Measurements from ENCODE around the gene OR8U1.

DNA sequence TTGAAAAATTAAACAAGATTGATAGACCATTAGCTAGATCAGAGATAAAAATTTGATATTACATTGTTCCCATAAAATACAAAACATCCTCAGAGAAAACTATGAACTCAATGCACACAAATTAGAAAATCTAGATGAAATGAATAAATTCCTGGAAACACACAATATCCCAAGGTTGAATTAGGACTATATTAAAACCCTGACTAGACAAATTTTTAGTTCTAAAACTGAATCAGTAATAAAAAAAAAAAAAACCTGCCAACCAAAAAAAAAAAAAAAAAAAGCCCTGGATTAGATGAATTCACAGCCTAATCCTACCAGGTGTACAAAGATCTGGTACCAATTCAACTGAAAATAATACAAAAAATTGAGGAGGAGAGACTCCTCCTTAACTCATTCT is 35.1 kb upstream of the OR8U1 start:
- TF ChIP-seq POLR2A (IDR thresholded peaks at IDR 0.05) (no peak), CTCF (IDR thresholded peaks at IDR 0.05) (no peak)

Measured in transverse colon (tissue), 3 donors.